ENCODE measurements around the gene BORCS5. TPM values are rescaled to one million over a fixed set of nuclear protein-coding genes. Genes with fewer than 3 reads are reported as not detected.
"Not testable (repeated sequence)": the region's sequence is repeated elsewhere in the genome, so short reads cannot be mapped to it uniquely, and the experiment has no call there.

Gene BORCS5
- total RNA-seq, result 22.0 and 25.2 TPM in 2 replicates
- long read RNA-seq, full-length matches to known transcripts, result 30 of 38 reads
- long read RNA-seq, partial matches to known transcripts, result 6 of 38 reads
- long read RNA-seq, other reads (novel, unspliced or antisense), result 2 of 38 reads

- H3K27me3 Mint-ChIP-seq, result no peaks in the 10 kb centered on the region
- H3K4me3 Mint-ChIP-seq (ENCODE audit: low read depth), result peak within 1 kb of the TSS; percentile 94
- no peaks in the 10 kb centered on the region for H3K36me3 Mint-ChIP-seq (ENCODE audit: insufficient read depth)
- DNase-seq (ENCODE audit: low spot score, unreplicated experiment), result peak; percentile 96
- H3K27ac Mint-ChIP-seq, result peak within 1 kb of the TSS; percentile 97
- TF ChIP-seq CTCF (IDR thresholded peaks at IDR 0.05; ENCODE audit: unreplicated experiment), result peak; percentile 36
- no peaks in the 10 kb centered on the region for H3K9me3 Mint-ChIP-seq (ENCODE audit: low read depth)
- peaks cover 18% of the 10 kb centered on the region for H3K4me1 Mint-ChIP-seq (ENCODE audit: low read depth)
These were observed at the start of gene BORCS5 for GRCh38 chr12:12356896-12357718. Gene BORCS5, plus strand, starts transcription at chr12:12357078. Its CDS starts 374 bp downstream, at chr12:12357452.

- not testable (repeated sequence) for H3K36me3 Mint-ChIP-seq (ENCODE audit: insufficient read depth); H3K27ac Mint-ChIP-seq; H3K27me3 Mint-ChIP-seq; H3K9me3 Mint-ChIP-seq (ENCODE audit: low read depth); DNase-seq (ENCODE audit: low spot score, unreplicated experiment); H3K4me3 Mint-ChIP-seq (ENCODE audit: low read depth)
- H3K4me1 Mint-ChIP-seq (ENCODE audit: low read depth), result peaks cover 13% of the 10 kb centered on the region
These were observed 46.2 kb upstream of the BORCS5 start for GRCh38 chr12:12310695-12311094.

GRCh38 chr12:12315838-12316237, 41.0 kb upstream of the BORCS5 start:
- H3K27ac Mint-ChIP-seq, result no peak overlapping the region
- H3K36me3 Mint-ChIP-seq (ENCODE audit: insufficient read depth), result no peaks in the 10 kb centered on the region
- DNase-seq (ENCODE audit: low spot score, unreplicated experiment), result no peak
- peaks cover 26% of the 10 kb centered on the region for H3K4me1 Mint-ChIP-seq (ENCODE audit: low read depth)
- no peak overlapping the region for H3K4me3 Mint-ChIP-seq (ENCODE audit: low read depth)
- TF ChIP-seq CTCF (IDR thresholded peaks at IDR 0.05; ENCODE audit: unreplicated experiment), result no peak
- H3K9me3 Mint-ChIP-seq (ENCODE audit: low read depth), result peaks cover 6% of the 10 kb centered on the region
- H3K27me3 Mint-ChIP-seq, result no peaks in the 10 kb centered on the region

GRCh38 chr12:12319451-12320183, 37.3 kb upstream of the BORCS5 start:
- Mint-ChIP-seq H3K4me1 (ENCODE audit: low read depth) (peaks cover 16% of the 10 kb centered on the region), H3K36me3 (ENCODE audit: insufficient read depth) (no peaks in the 10 kb centered on the region), H3K4me3 (ENCODE audit: low read depth) (no peak overlapping the region), H3K27me3 (no peaks in the 10 kb centered on the region), H3K27ac (peak overlapping the region; percentile 8), H3K9me3 (ENCODE audit: low read depth) (no peaks in the 10 kb centered on the region)
- TF ChIP-seq CTCF (IDR thresholded peaks at IDR 0.05; ENCODE audit: unreplicated experiment), result no peak
- DNase-seq (ENCODE audit: low spot score, unreplicated experiment), result no peak

GRCh38 chr12:12323118-12323517, 33.8 kb upstream of the BORCS5 start:
- Mint-ChIP-seq H3K27me3 (no peaks in the 10 kb centered on the region), H3K36me3 (ENCODE audit: insufficient read depth) (no peaks in the 10 kb centered on the region), H3K4me3 (ENCODE audit: low read depth) (no peak overlapping the region), H3K9me3 (ENCODE audit: low read depth) (no peaks in the 10 kb centered on the region), H3K27ac (no peak overlapping the region), H3K4me1 (ENCODE audit: low read depth) (peaks cover 16% of the 10 kb centered on the region)
- no peak for TF ChIP-seq CTCF (IDR thresholded peaks at IDR 0.05; ENCODE audit: unreplicated experiment)
- no peak for DNase-seq (ENCODE audit: low spot score, unreplicated experiment)

Measured in progenitor cell of endocrine pancreas (in vitro differentiated cells).